Neural cell (in vitro differentiated cells): ENCODE results near the gene SLC12A7.

ENCODE experiments used
- EP300 ChIP-seq: fragments of 450-650 bp; conservative IDR thresholded peaks from 2 replicates; pipeline ENCODE4 v1.6.1; 2014; ENCODE audit warnings: antibody characterized with exemption, mild to moderate bottlenecking, moderate library complexity; ENCODE audit not compliant: poor library complexity, severe bottlenecking
- EZH2 ChIP-seq: fragments of 200-600, 300-800 bp; shearing (Covaris generic), sonication (generic); IDR thresholded peaks from 2 replicates; pipeline ENCODE4 v1.6.1; 2014; ENCODE audit warnings: antibody characterized with exemption, low read length, borderline replicate concordance, mild to moderate bottlenecking; ENCODE audit not compliant: insufficient read depth, poor library complexity, severe bottlenecking
- MXI1 ChIP-seq: fragments of 450-650 bp; conservative IDR thresholded peaks from 2 replicates; pipeline ENCODE4 v1.6.1; 2014; ENCODE audit warnings: antibody characterized with exemption, mild to moderate bottlenecking; ENCODE audit not compliant: poor library complexity, severe bottlenecking
- POLR2AphosphoS5 ChIP-seq: IDR thresholded peaks from 2 replicates; pipeline ENCODE4 v1.6.1; 2012
- SMC3 ChIP-seq: fragments of 450-650 bp; conservative IDR thresholded peaks from 2 replicates; pipeline ENCODE4 v1.6.1; 2014; ENCODE audit warnings: antibody characterized with exemption, mild to moderate bottlenecking, moderate library complexity; ENCODE audit not compliant: poor library complexity
- TAF1 ChIP-seq: IDR thresholded peaks from 2 replicates; pipeline ENCODE4 v1.6.1; 2012; ENCODE audit warnings: low read depth
- TF ChIP-seq, protein P1 (sequence below): fragments of 450-650 bp; IDR thresholded peaks from 2 replicates; pipeline ENCODE4 v1.5.1; 2014; ENCODE audit warnings: antibody characterized with exemption, mild to moderate bottlenecking, moderate library complexity; ENCODE audit not compliant: poor library complexity, severe bottlenecking
- TF ChIP-seq, protein P2 (sequence below): IDR thresholded peaks from 2 replicates; pipeline ENCODE4 v1.6.1; 2012; ENCODE audit warnings: borderline replicate concordance

DNA sequence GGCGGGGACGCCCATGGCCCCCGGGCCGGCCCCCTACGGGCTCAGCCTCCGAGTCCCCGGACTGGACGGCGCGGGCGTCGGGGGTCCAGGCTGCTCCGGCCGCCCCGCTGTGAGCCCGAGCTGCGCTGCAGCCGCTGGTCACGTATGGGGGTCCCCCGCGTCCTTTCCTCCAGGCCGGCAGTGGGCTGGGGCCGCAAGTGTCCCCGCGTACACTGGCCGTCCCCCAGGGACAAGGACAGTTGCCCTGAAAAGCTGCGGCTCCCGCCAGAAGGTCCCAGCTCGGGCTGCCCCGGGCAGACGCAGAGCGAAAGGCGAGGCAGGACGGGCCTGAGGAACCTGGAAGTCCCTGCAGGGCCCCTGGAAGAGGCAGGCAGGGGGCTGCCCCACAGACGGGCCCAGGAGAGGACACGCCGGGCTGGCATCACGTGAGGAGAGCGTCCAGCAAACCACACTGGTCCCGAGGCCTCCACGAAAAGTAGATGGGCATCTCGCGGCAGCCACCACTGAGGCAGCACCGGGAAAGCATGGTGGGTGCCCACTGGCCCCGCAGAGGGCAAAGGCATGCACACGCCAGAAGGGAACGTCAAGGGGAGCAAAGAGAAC, 106.5 kb downstream of the SLC12A7 start:
- TF ChIP-seq, protein P1, sequence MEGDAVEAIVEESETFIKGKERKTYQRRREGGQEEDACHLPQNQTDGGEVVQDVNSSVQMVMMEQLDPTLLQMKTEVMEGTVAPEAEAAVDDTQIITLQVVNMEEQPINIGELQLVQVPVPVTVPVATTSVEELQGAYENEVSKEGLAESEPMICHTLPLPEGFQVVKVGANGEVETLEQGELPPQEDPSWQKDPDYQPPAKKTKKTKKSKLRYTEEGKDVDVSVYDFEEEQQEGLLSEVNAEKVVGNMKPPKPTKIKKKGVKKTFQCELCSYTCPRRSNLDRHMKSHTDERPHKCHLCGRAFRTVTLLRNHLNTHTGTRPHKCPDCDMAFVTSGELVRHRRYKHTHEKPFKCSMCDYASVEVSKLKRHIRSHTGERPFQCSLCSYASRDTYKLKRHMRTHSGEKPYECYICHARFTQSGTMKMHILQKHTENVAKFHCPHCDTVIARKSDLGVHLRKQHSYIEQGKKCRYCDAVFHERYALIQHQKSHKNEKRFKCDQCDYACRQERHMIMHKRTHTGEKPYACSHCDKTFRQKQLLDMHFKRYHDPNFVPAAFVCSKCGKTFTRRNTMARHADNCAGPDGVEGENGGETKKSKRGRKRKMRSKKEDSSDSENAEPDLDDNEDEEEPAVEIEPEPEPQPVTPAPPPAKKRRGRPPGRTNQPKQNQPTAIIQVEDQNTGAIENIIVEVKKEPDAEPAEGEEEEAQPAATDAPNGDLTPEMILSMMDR = no peak
- TF ChIP-seq SMC3 (no peak), EP300 (no peak), TAF1 (no peak), EZH2 (no peak), MXI1 (no peak), POLR2AphosphoS5 (no peak)
- TF ChIP-seq, protein P2, sequence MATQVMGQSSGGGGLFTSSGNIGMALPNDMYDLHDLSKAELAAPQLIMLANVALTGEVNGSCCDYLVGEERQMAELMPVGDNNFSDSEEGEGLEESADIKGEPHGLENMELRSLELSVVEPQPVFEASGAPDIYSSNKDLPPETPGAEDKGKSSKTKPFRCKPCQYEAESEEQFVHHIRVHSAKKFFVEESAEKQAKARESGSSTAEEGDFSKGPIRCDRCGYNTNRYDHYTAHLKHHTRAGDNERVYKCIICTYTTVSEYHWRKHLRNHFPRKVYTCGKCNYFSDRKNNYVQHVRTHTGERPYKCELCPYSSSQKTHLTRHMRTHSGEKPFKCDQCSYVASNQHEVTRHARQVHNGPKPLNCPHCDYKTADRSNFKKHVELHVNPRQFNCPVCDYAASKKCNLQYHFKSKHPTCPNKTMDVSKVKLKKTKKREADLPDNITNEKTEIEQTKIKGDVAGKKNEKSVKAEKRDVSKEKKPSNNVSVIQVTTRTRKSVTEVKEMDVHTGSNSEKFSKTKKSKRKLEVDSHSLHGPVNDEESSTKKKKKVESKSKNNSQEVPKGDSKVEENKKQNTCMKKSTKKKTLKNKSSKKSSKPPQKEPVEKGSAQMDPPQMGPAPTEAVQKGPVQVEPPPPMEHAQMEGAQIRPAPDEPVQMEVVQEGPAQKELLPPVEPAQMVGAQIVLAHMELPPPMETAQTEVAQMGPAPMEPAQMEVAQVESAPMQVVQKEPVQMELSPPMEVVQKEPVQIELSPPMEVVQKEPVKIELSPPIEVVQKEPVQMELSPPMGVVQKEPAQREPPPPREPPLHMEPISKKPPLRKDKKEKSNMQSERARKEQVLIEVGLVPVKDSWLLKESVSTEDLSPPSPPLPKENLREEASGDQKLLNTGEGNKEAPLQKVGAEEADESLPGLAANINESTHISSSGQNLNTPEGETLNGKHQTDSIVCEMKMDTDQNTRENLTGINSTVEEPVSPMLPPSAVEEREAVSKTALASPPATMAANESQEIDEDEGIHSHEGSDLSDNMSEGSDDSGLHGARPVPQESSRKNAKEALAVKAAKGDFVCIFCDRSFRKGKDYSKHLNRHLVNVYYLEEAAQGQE = no peak
